GM21576 (cell line): ENCODE results near the gene PRPF40A.

Experiments used
- ATAC-seq: cut with Tn5 transposase; IDR thresholded peaks from one replicate; pipeline ENCODE4 v1.9.1; 2021; ENCODE audit warnings: mild to moderate bottlenecking, moderate library complexity; ENCODE audit not compliant: unreplicated experiment

Gene PRPF40A

GRCh38 chr2:152655880-152656279, 61.4 kb downstream of the PRPF40A start:
- ATAC-seq = no peak

GRCh38 chr2:152651834-152652233, 65.4 kb downstream of the PRPF40A start:
- ATAC-seq = no peak

- no peak for ATAC-seq
Observed at GRCh38 chr2:152650768-152651371, 66.4 kb downstream of the PRPF40A start.

- no peak for ATAC-seq
Observed at GRCh38 chr2:152649997-152650396, 67.3 kb downstream of the PRPF40A start.

- no peak for ATAC-seq
Observed at GRCh38 chr2:152648336-152648735, 68.9 kb downstream of the PRPF40A start.

GRCh38 chr2:152647552-152647951, 69.7 kb downstream of the PRPF40A start:
- no peak for ATAC-seq

- no peak for ATAC-seq
Observed at GRCh38 chr2:152646775-152647174, 70.5 kb downstream of the PRPF40A start.

GRCh38 chr2:152646264-152646663, 71.0 kb downstream of the PRPF40A start:
- no peak for ATAC-seq

GRCh38 chr2:152644189-152644873, 72.9 kb downstream of the PRPF40A start:
- no peak for ATAC-seq

GRCh38 chr2:152638590-152638989, 78.7 kb downstream of the PRPF40A start:
- no peak for ATAC-seq

GRCh38 chr2:152638056-152638455, 79.2 kb downstream of the PRPF40A start:
- no peak for ATAC-seq

- no peak for ATAC-seq
Observed at GRCh38 chr2:152637251-152637650, 80.0 kb downstream of the PRPF40A start.

GRCh38 chr2:152635635-152636298, 81.5 kb downstream of the PRPF40A start:
- peak; percentile 69 for ATAC-seq

- ATAC-seq = no peak
Observed at GRCh38 chr2:152632736-152633135, 84.5 kb downstream of the PRPF40A start.

- no peak for ATAC-seq
Observed at GRCh38 chr2:152630466-152630865, 86.8 kb downstream of the PRPF40A start.

- no peak for ATAC-seq
Observed at GRCh38 chr2:152629202-152629601, 88.1 kb downstream of the PRPF40A start.

- peak; percentile 72 for ATAC-seq
Observed at GRCh38 chr2:152627351-152627957, 89.8 kb downstream of the PRPF40A start.

- ATAC-seq = no peak
Observed at GRCh38 chr2:152626911-152627339, 90.3 kb downstream of the PRPF40A start.

- no peak for ATAC-seq
Observed at GRCh38 chr2:152624805-152625204, 92.5 kb downstream of the PRPF40A start.

GRCh38 chr2:152623775-152624174, 93.5 kb downstream of the PRPF40A start:
- no peak for ATAC-seq

- ATAC-seq = no peak
Observed at GRCh38 chr2:152623076-152623740, 94.1 kb downstream of the PRPF40A start.
